ENCODE data around the gene CIROP.

DNA sequence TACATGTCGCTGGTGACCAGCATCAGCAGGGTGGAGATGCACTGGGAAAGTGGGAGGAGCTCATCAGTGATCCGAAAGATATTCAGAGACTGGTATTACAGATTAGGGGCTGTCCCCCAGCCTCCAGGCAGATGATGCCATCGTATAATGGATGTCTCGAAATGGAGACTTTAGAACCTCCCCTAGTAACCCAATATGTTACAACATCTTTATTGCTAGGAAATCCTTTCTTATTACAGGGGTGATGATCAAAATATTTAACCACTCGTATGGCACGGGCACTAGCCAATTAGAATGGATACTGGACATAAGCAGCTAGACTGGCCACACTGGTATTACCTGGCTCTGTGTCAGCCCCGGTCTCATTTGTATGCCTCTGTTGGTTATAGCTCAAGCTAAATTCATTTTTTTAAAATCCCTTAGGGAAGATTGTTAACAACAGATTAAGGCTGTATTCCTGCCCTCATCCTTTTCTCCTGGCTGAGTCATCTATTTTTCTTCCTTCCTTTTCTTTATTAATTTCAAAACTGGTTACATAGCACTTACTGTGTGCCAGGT lies 25.0 kb upstream of the CIROP start:
- TF ChIP-seq, protein P1, sequence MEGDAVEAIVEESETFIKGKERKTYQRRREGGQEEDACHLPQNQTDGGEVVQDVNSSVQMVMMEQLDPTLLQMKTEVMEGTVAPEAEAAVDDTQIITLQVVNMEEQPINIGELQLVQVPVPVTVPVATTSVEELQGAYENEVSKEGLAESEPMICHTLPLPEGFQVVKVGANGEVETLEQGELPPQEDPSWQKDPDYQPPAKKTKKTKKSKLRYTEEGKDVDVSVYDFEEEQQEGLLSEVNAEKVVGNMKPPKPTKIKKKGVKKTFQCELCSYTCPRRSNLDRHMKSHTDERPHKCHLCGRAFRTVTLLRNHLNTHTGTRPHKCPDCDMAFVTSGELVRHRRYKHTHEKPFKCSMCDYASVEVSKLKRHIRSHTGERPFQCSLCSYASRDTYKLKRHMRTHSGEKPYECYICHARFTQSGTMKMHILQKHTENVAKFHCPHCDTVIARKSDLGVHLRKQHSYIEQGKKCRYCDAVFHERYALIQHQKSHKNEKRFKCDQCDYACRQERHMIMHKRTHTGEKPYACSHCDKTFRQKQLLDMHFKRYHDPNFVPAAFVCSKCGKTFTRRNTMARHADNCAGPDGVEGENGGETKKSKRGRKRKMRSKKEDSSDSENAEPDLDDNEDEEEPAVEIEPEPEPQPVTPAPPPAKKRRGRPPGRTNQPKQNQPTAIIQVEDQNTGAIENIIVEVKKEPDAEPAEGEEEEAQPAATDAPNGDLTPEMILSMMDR (IDR thresholded peaks at IDR 0.05) = no peak
- TF ChIP-seq POLR2A (IDR thresholded peaks at IDR 0.05) = no peak

Data from heart left ventricle (tissue), 13 donors.